DMS153 treated with DMSO at 0.1 percent for 48 hours (cell line): Measurements from ENCODE around the gene DUSP21.
"Not testable (repeated sequence)": the region's sequence is repeated elsewhere in the genome, so short reads cannot be mapped to it uniquely, and the experiment has no call there.

Experiments
- DNase-seq: peaks from one replicate; lab custom pipeline; 2025; ENCODE audit not compliant: unreplicated experiment; lab: John Stamatoyannopoulos, UW

The DUSP21 gene

GRCh38 chrX:44875185-44875489 is 31.3 kb downstream of the DUSP21 start:
- no peak for DNase-seq

GRCh38 chrX:44876086-44876485 is 32.3 kb downstream of the DUSP21 start:
- DNase-seq: no peak

- no peak for DNase-seq
Measured at GRCh38 chrX:44876767-44877166, 32.9 kb downstream of the DUSP21 start.

GRCh38 chrX:44878780-44879179 is 35.0 kb downstream of the DUSP21 start:
- no peak for DNase-seq

GRCh38 chrX:44881549-44881948 is 37.7 kb downstream of the DUSP21 start:
- DNase-seq: no peak

- DNase-seq: no peak
Measured at GRCh38 chrX:44882635-44883034, 38.8 kb downstream of the DUSP21 start.

- DNase-seq: no peak
Measured at GRCh38 chrX:44884944-44885343, 41.1 kb downstream of the DUSP21 start.

GRCh38 chrX:44889824-44890223 is 46.0 kb downstream of the DUSP21 start:
- DNase-seq: no peak

- DNase-seq: no peak
Measured at GRCh38 chrX:44890247-44890646, 46.4 kb downstream of the DUSP21 start.

GRCh38 chrX:44890687-44891086 is 46.9 kb downstream of the DUSP21 start:
- DNase-seq: not testable (repeated sequence)

GRCh38 chrX:44891642-44892041 is 47.8 kb downstream of the DUSP21 start:
- DNase-seq: no peak
